Ureter (tissue), 1 donor: Measurements from ENCODE around the gene KDM5A. TPM values are rescaled to one million over a fixed set of nuclear protein-coding genes. Genes with fewer than 3 reads are reported as not detected.
"Not testable (repeated sequence)": the region's sequence is repeated elsewhere in the genome, so short reads cannot be mapped to it uniquely, and the experiment has no call there.

Experiments used
- DNase-seq: peaks from one replicate; pipeline ENCODE4 v3.0.0-alpha.2; 2020; ENCODE audit warnings: low spot score
- total RNA-seq: library from RNA; stranded (reverse); gene quantifications from one replicate; pipeline ENCODE4 v1.2.4, GENCODE V29; 2023
- donor health status: DM: yes; HTN: yes; CAD: no.

The KDM5A gene
- total RNA-seq: 101 TPM

DNA sequence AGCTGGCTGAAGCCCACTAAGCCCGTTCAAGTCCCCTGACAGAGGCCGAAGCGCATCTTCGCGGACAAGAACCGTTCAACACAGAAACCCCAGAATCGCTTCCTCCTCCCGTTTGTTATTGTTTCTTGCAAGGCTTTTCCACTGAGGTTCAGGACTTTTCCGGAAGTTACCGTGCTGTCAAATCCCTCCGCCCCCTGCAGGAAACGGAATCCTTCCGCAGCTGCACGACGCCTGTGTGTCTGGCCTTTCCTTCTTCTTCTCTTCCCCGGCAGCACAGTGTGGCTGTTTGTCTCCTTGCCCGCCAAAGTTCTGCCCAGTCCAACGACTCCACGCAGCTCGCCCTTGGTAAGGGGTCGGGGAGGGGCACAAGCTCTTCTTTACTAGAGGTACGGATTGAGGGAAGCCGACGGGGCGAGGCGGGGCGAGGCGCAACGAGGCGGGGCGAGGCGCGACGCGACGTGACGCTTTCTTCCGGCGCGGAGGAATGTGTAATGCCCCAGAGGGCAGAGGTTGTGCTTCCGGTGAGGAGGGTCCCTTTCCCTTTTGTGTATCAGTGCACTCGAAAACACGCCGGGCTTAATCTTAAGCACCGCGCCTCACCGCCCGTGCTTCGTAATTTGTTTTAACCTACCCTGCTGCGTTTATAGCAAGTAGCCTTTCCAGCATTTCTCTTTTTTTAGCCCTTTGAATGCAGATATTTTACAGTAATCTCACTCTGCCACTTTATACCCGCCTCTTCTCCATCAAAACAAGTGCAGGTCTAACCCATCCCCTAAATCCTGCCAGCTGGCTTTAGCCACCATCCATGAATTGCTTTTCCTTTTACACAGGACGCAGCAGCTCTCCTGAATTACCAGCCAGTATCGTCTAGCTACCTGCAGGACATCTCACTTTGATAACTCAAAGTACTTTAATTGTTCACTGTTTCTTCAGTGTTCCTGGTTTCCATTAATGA lies at the start of gene KDM5A:
Gene KDM5A (minus strand): TSS at position 179 of the 955 bp plus-strand sequence. CDS start 229 bp downstream, outside the sequence.
- peak; percentile 94 for DNase-seq

- not testable (repeated sequence) for DNase-seq
These were observed 46.6 kb upstream of the KDM5A start for GRCh38 chr12:435737-436136.

GRCh38 chr12:422526-422925 lies 33.4 kb upstream of the KDM5A start:
- no peak for DNase-seq

DNA sequence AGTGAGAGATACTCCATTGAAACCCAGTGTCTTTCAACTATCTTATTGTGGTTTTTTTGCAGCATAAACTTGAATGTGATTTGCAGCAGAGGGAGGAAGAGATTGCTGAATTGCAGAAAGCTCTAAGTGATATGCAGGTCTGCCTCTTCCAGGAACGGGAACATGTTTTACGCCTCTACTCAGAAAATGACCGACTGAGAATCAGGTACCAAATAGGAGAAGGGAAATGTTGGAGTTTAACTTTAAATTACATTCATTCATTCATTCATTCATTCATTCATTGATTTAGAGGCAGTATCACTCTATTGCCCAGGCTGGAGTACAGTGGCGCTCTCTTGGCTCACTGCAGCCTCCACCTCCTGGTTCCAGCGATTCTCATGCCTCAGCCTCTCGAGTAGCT lies 29.3 kb upstream of the KDM5A start:
- DNase-seq: no peak

DNA sequence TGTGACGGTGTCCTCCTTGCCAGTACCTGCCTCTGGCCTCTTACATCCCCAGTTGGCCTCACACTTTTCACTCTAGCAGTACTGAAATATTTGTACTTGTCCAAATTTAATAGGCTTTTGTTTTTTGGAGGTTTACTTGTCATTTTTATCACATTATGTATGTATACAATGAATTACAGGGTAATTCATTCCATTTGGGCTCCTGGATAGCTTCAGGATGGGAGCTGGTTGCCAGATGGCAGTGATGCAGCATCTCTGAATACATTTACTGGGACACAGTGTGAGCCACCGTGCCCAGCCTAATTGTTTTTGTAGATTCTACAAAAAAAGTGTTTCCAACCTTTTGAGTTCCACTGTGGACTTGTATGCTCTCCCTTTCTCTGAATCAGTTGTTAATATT lies 25.7 kb upstream of the KDM5A start:
- no peak for DNase-seq

GRCh38 chr12:402029-402389 lies 12.9 kb upstream of the KDM5A start:
- DNase-seq: no peak

- DNase-seq: peak; percentile 93
These were observed 12.3 kb upstream of the KDM5A start, which contains the start of gene CCDC77 for GRCh38 chr12:401235-402028. CCDC77 (plus strand) TSS chr12:401644; CDS start chr12:409384, 7,740 bp downstream.

DNA sequence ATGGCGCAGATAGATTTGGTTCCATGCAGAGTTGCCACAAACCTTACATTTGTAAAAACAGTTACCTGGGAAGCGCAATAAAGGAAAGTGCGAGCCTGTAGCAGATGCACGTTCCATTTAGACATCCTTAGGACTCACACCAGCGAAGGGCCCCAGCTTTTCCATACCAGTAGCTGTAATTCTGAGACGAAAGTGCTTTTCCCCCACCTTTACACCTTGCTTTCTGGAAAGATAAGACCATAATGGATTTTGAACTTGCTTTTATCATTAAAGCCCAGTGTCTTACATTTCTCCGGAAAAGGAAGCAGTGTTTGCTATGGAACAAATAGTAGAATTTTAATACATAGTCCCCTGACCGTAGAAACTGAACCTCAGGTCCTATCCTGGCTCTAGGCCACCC lies 11.7 kb upstream of the KDM5A start:
- DNase-seq: no peak

DNA sequence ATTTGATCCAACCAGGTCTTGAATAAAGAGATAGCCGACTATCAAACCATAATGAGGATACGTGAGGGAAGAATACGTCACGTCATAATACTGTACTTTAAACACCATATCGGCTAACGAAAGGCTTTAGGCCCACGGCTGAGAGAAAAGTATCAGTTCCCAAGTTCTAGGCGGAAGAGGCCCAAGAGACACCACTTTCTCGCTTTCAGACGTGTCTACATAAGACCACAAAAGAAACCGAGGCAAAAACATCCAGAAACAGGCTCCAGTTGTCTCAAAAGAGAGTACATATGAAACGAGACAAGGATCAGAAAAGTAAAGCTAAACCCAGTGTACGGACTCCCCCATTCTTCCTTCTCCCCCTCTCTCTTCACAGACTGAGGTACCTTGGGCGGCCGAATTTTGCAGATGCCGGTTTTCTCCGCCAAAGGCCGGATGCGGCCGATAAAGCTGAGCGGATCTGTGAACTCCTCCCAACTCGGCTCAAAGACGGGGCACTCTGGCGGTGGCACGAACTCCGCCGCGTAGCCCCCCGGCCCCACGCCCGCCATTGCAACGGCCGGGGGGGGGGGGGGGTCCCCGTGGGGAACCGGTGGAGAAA lies 479 bp downstream of the KDM5A start:
- peak; percentile 53 for DNase-seq

DNA sequence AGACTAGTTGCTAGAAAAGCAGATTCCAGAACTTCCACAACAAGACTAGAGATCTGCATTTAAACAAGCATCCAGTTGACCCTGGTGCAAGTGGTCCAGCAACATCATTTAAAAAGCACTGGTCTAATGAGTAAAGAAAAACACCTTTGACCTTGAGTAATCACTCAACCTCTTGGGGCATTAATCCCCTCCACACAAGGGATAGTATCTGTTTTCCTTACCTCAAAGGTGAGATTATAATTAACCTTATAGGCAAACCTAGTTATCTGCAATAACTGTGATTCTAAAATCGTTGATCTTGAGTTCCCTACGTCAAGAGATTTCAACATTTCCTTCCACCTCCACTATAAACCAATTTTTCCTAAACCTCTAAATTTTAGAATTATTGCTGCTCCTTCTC lies 1.1 kb downstream of the KDM5A start:
- no peak for DNase-seq

- no peak for DNase-seq
These were observed 2.5 kb downstream of the KDM5A start for GRCh38 chr12:386651-387050.

DNA sequence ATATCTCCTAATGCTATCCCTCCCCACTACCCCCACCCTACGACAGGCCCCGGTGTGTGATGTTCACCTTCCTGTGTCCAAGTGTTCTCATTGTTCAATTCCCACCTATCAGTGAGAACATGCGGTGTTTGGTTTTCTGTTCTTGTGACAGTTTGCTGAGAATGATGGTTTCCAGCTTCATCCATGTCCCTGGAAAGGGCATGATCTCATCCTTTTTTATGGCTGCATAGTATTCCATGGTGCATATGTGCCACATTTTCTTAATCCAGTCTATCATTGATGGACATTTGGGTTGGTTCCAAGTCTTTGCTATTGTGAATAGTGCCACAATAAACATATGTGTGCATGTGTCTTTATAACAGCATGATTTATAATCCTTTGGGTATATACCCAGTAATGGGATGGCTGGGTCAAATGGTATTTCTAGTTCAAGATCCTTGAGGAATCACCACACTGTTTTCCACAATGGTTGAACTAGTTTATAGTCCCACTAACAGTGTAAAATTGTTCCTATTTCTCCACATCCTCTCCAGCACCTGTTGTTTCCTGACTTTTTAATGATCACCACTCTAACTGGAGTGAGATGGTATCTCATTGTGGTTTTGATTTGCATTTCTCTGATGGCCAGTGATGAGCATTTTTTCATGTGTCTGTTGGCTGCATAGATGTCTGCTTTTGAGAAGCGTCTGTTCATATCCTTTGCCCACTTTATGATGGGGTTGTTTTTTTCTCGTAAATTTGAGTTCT lies 18.2 kb downstream of the KDM5A start:
- DNase-seq: not testable (repeated sequence)

DNA sequence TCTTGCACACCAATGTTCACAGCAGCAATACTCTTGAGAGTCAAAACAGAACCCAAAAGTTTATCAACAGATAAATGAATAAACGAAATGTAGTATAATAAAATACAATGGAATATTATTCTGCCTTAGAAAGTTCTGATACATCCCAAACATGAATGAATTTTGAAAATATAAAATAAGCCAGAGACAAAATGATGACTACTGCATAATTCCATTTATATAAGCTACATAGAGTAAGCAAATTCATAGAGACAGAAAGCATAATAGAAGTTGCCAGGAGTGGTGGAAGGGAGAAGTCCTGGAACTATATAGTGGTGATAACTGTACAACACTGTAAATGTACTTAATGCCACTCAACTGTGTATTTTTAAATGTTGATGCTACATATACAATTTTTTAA lies 21.1 kb downstream of the KDM5A start:
- DNase-seq: no peak

DNA sequence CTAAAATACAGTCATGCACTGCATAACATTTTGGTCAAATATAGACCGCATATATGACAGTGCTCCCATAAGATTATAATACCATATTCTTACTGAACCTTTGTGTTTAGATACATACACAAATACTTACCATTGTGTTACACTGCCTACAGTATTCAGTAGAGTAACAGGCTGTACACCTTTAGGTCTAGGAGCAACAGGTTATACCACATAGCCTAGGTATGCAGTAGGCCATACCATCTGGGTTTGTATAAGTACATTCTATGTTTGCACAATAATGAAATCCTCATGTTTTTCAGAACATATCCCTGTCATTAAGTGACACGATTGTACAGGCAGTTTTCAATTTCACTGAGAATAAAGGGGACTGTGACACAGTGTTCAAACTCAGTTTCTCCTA lies 22.3 kb downstream of the KDM5A start:
- DNase-seq: no peak

DNA sequence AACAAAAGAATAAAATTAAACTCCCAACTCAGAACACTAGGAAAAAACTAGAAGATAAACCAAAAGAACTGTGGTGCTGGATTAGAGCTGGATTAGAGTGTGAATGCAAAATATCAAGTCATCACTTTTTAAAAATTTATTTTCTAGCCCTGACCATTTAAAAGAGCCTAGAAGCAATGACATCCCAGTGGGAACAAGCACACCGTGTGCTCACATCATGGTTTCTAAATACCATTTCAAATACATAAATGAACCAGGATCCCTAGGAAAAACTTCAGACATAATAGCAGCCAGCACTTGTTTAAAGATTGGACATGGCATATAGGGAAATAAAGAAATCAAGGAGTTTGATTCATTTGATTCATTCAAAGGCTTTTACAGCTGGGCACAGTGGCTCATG lies 30.0 kb downstream of the KDM5A start:
- DNase-seq: no peak

DNA sequence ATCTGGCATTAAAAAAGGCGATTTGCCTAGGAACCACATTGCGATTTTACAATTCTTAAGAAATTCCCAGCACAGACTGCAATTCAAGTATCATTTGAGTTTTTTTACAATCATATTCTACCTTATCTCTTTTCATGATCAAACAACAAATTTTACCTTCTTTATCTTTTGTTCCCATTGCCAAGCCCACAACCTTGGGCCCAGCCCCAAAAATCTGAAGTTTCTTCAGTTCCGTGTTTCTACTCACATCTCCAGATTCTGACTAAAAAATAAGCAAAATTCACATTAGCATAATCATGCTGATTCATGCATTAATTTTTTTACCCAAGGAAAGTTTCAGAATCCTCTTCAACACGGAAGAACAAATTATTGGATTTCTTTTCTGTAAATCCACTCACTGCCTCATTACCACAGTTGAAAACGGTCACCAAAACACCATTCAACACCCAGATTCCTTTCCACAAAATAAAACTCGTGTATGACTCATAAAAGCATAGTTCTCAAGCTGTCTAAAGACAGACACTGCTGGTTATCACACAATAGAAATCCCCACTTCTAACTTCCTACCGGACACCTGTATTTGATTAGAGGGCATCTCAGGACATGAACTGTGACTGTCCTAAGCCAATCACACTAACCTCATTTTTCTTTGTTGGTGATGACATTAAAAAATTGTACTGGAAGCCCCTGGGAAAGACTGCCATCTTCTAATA lies 32.7 kb downstream of the KDM5A start:
- no peak for DNase-seq

DNA sequence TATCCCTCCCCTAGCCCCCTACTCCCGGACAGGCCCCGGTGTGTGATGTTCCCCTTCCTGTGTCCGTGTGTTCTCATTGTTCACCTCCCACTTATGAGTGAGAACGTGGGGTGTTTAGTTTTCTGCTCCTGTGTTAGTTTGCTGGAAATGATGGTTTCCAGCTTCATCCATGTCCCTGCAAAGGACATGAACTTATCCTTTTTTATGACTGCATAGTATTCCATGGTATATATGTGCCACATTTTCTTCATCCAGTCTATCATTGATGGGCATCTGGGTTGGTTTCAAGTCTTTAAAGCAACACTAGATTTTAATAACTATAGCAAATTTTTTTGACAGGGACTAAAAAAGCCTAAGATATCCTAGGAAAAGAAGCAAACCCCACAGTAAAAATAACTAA lies 37.9 kb downstream of the KDM5A start:
- not testable (repeated sequence) for DNase-seq

DNA sequence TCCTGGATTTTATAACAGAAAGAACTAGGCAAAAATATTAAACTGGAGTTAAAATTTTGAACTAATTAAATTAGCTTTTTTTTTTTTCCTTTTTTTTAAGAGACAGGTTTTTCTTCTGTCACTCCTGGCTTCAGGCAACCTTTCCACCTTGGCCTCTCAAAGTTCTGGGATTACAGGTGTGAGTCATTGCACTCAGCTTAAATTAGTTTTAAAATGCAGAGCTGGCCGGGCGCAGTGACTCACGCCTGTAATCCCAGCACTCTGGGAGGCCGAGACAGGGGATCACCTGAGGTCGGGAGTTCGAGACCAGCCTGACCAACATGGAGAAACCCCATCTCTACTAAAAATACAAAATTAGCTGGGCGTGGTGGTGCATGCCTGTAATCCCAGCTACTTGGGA lies 39.5 kb downstream of the KDM5A start:
- not testable (repeated sequence) for DNase-seq

DNA sequence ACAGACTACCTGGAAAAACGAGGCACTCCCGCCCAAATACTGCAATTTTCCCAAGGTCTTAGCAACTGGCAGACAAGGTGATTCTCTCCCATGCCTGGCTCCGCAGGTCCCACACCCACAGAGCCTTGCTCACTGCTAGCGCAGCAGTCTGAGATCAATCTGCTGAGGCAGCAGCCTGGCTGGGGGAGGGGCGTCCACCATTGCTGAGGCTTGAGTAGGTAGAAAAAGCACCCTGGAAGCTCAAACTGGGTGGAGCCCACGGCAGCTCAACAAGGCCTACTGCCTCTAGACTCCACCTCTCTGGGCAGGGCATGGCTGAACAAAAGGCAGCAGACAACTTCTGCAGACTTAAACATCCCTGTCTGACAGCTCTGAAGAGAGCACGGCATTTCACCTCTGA lies 46.1 kb downstream of the KDM5A start:
- not testable (repeated sequence) for DNase-seq

GRCh38 chr12:337039-337438 lies 52.1 kb downstream of the KDM5A start:
- no peak for DNase-seq

DNA sequence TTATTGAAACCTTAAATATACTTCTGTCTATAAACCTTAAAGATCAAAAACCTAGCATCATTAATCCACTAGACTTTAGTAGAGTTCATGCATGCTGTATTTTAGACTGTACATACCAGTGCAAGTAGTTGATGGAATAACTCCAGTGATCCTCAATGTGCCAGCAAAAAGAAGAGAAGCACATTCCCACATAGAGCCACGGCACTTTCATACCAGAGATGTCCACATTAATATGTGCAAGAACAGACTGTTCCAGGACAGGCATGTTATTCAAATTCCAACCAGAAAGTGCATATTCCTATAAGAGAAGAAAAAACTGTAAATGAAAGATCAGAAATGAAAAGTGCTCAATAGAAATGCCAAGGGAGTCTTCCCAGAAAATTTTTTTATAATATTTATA lies 55.0 kb downstream of the KDM5A start:
- no peak for DNase-seq
